Measurements from ENCODE around the gene RPL38.
"Not testable (repeated sequence)": the region's sequence is repeated elsewhere in the genome, so short reads cannot be mapped to it uniquely, and the experiment has no call there.

Gene RPL38

GRCh38 chr17:74185571-74186185 is 17.8 kb upstream of the RPL38 start:
- no peak for DNase-seq (ENCODE audit: low read depth)

GRCh38 chr17:74186498-74186897 is 17.0 kb upstream of the RPL38 start:
- DNase-seq (ENCODE audit: low read depth): no peak

GRCh38 chr17:74187761-74188160 is 15.7 kb upstream of the RPL38 start:
- DNase-seq (ENCODE audit: low read depth): no peak

GRCh38 chr17:74188687-74189086 is 14.8 kb upstream of the RPL38 start:
- not testable (repeated sequence) for DNase-seq (ENCODE audit: low read depth)

GRCh38 chr17:74190154-74190553 is 13.3 kb upstream of the RPL38 start:
- DNase-seq (ENCODE audit: low read depth): no peak

- DNase-seq (ENCODE audit: low read depth): no peak
Observed at GRCh38 chr17:74190807-74191406, 12.6 kb upstream of the RPL38 start.

GRCh38 chr17:74192950-74193781 is 10.3 kb upstream of the RPL38 start:
- no peak for DNase-seq (ENCODE audit: low read depth)

DNA sequence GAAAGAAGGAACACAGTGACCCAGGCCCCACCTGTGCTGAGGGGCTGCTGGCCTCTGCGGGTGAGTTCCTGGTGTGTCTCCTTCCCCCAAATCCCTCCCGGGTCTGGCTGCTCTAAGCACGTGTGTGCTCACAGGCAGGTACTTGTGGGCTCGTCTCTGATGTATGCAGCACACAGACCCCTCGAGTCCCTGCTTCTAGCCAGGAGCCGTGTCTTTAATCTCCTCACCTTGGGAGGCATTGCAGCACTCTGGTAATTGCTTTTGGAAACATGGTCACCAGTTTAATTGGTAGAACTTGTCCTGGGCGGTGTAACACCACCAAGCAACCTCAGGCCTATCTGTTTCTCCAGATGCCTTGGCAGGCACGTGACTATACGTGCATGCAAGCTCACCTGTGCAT is 8.8 kb upstream of the RPL38 start:
- no peak for DNase-seq (ENCODE audit: low read depth)

DNA sequence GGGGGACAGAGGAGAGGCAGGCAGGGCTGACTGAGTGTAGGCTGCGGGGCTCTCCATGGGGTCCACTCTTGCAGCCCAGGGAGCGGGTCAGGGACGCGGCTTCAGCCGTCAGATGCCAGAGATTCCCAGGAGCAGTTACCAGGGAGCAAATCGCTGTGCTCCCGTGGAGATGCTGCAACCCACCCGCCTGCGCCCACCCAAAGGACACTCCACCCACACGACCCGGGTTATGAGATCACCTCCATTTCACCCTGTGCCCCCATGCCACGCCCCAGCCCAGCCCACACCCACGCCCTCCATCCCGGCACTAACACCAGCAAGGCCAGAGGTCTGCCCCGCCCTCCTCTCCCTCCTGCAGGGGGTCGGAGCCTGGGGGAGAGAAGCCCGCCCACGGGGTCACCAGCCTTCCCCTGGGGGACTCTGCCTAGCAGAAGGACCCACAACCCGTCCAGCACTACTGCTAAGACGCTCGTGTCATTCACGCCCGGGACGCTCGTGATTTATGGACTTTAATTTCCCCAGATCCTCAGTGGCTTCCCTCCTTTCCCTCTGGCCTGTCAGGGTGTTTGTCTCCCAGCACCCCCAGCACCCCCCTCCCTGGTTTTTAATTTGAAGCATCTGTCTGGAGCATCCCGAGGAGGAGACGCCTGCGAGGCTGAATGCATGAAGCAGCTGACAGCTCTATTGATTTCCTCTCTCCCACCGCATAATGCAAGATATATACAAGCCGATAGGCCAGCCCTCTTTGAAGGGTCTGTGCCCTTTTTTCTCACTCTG is 6.7 kb upstream of the RPL38 start:
- DNase-seq (ENCODE audit: low read depth): no peak

DNA sequence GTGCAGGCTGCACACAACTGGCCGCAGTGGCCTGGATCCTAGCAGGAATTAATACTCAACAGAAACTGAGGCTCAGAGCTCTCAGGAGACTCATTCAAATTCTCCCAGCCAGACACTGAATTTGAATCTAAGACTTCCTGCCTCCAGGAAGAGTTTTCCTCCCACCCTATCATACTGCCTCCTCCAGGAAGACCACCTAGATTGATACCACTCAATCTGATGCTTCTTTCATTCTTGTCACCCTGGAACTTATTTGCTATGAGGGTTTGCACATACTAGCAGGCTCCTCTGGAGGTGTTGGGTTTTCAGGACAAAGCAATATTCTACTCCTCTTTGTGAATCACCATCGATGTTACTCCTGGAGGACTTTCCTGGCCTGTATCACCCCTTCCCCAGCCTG is 5.7 kb upstream of the RPL38 start:
- no peak for DNase-seq (ENCODE audit: low read depth)

DNA sequence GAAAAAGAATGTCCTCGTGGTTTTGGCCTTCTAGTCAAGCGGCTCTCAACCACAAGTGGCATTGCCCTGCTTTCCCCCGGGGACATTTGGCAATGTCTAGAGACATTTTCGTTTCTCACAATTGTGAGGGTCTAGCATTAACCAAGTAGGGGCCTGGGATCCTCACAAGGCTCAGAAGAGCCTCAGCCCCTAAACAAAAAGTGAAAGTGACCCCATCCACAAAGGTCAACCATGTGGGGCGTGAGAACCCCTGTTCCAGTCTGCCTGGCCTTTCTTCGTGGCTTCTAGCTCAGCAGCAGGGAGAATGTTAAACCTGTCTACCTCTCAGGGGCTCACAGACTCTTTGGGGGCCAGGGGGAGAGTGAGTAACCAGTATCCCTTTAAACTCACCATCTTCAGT is 4.8 kb upstream of the RPL38 start:
- DNase-seq (ENCODE audit: low read depth): no peak

DNA sequence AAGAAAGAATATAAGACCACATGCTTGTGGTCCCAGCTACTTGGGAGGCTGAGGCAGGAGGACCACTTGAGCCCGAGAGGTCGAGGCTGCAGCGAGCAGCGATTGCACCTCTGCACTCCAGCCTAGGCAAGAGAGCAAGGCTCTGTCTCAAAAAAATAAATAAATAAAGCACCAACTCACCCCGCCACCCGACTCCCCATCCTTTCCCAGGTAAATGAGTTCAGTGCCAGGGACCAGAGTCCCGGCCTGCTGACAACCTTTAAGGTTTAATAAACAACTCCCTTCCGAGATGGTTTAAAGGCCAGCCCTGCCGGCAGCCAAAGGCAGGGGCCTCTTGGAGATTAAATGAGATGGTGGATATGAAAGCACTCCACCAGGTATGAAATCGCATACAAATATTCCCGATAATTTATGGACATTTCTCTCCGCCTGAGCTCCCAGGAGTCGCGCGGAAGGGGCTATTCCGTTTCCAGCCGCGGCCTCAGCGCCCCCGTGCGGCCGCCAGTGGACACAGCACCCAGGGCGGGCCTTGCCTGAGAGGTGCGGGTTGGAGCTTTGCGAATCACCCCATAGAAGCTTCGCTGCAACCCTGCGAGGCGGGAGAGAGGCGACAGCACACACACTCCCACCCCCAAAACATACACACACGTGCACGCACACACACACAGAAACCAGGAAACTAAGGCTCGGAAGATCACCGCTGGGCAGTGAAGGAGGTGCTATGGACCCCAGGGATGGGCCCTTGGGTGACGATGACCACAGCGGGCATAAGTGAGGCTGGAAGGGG is 4.0 kb upstream of the RPL38 start:
- peak; percentile 57 for DNase-seq (ENCODE audit: low read depth)

DNA sequence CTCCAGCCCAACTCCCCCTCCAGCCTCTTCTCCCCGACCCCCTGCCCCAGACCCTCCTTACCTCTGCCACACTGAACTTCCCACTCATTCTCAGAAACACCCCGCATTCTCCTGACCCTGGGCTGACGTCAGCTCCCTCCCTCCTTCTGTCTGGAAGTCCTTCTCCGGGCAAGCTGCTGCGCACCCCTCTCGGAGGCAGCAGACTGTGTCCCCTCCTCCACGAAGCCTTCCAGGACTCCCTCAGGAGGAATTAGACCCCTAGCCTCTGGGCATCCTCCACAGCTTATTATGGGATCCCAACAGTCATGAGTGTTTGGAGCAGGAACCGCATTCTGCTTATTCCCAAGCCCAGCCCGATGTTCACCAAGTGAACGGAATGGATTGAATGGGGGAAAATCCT is 3.4 kb upstream of the RPL38 start:
- DNase-seq (ENCODE audit: low read depth): no peak

DNA sequence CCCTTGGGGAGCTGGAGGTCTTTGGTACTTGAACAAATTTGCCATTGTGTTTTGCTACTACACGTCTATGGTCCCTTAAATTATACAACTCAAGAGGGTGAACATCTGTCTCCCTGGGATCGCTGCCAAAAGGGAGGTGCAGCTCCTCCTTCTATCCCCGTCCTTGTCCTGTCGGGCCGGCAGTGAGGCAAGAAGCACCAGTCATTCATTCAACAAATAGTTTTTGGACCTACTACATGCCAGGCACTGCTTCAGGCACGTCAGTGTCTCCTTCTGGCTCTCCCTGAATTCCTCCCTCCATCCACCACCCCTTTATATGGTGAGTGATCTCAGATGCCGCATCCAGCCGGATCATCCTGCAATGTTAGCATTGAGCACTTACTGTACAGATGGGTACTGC is 2.2 kb upstream of the RPL38 start:
- DNase-seq (ENCODE audit: low read depth): no peak

DNA sequence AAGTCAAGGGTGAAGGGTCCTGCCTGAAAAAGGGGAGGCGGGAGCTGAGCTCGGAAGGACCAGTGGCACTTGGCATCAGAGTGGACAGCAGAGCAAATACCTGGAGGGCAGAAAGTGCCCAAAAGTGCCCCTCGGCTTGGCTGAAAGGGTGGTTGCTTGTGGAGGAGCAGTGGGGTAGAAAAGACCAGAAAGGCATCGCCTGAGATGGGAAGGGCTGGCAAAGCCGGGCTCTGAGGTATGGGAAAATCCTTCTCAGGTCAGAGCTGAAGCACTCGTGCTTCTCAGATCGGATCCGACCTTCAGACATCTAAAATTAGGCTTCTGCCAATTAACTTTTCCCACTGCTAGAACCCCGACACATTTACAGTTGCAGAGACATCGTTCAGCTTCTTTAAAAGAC is 1.5 kb upstream of the RPL38 start:
- no peak for DNase-seq (ENCODE audit: low read depth)

DNA sequence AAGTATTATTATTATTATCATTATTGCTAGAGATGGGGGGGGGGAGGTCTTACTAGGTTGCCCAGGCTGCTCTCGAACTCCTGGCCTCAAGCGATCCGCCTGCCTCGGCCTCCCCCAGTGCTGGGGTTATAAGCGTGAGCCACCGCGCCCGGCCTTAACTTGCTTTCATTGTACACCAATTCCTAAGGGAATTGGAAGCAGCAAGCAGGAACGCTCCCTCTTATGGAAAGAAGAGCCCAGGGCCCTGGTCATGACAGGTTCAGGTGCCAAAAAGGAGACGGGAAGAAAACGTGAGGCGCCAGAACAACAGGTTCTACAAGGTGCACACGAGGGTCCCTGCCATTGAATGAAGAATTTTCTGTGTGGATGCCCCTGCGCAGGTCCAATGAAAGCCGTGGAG is 540 bp upstream of the RPL38 start:
- DNase-seq (ENCODE audit: low read depth): no peak

DNA sequence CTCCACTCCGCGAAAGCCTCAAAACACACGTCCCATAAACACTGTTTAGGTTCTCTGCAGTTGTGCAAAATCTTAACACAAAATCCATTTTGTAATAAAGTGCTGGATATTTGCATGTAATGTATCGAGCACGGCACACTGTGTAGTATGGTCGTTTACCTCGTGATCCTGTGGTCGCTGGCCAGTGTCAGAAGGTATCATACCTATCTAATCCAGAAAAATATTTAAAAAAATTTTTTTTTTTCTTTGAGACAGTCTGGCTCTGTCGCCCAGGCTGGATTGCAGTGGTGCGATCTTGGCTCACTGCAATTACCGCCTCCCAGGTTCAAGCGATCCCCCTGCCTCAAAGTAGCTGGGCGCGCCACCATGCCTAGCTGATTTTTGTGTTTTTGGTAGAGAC is 996 bp downstream of the RPL38 start:
- no peak for DNase-seq (ENCODE audit: low read depth)

DNA sequence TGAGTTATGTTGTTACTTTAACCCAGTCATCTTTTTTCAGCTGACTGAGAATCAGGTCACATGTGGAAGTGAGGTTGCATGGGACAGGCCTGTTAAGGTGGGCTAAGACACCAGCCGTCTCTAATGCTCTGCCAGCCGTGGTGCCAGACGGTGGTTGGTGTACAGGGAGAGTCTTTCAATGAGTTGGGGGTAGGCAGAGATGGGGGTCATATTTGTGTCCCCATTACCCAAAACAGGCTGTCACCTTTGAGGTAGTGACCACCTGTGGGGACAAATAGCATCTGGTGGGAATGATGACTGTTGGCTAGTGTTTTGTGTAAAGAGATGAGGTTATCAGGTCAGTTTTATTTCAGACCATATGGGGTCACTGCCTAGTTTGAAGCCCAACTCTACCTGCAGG is 1.8 kb downstream of the RPL38 start:
- no peak for DNase-seq (ENCODE audit: low read depth)

- no peak for DNase-seq (ENCODE audit: low read depth)
Observed at GRCh38 chr17:74206332-74206818, 2.9 kb downstream of the RPL38 start.

- DNase-seq (ENCODE audit: low read depth): peak; percentile 74
Observed at GRCh38 chr17:74210191-74211140, 7.0 kb downstream of the RPL38 start.

Data from activated T-cell treated with anti-CD3 and anti-CD28 coated beads for 1 hour (primary cell).